ENCODE data around the gene MSRB1.

- no peak for TF ChIP-seq EP300 (IDR thresholded peaks at IDR 0.05)
- TF ChIP-seq, protein P1, sequence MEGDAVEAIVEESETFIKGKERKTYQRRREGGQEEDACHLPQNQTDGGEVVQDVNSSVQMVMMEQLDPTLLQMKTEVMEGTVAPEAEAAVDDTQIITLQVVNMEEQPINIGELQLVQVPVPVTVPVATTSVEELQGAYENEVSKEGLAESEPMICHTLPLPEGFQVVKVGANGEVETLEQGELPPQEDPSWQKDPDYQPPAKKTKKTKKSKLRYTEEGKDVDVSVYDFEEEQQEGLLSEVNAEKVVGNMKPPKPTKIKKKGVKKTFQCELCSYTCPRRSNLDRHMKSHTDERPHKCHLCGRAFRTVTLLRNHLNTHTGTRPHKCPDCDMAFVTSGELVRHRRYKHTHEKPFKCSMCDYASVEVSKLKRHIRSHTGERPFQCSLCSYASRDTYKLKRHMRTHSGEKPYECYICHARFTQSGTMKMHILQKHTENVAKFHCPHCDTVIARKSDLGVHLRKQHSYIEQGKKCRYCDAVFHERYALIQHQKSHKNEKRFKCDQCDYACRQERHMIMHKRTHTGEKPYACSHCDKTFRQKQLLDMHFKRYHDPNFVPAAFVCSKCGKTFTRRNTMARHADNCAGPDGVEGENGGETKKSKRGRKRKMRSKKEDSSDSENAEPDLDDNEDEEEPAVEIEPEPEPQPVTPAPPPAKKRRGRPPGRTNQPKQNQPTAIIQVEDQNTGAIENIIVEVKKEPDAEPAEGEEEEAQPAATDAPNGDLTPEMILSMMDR (IDR thresholded peaks at IDR 0.05), result no peak
- no peak for TF ChIP-seq POLR2A (IDR thresholded peaks at IDR 0.05)
Measured at GRCh38 chr16:1984347-1985225, 41.6 kb upstream of the MSRB1 start.

All from ovary (tissue), 3 donors.